H1 (cell line): Measurements from ENCODE around the gene ERO1B. TPM values are rescaled to one million over a fixed set of nuclear protein-coding genes. Genes with fewer than 3 reads are reported as not detected.

Source experiments
- CTCF ChIA-PET: fragments of 300-600 bp; sonication (Branson Sonifier 250); formaldehyde crosslinking; loops from one replicate; lab custom pipeline; 2021; ENCODE audit not compliant: partially characterized antibody; lab: Charles Lee
- POLR2A ChIA-PET: fragments of 300-600 bp; sonication (Branson Sonifier 250); formaldehyde crosslinking; loops from one replicate; lab custom pipeline; 2021; ENCODE audit warnings: inconsistent platforms; ENCODE audit not compliant: partially characterized antibody; lab: Charles Lee
- DNase-seq, 2 experiments: peaks; one replicate each; pipeline versions ENCODE4 v3.0.0 to v3.0.0-alpha.2; 2010 to 2022; ENCODE audit warnings: low spot score in 2 of 2, low read depth in 1 of 2, mixed read lengths in 1 of 2
- FAIRE-seq: peaks from 2 replicates; lab custom pipeline; 2011; peaks lifted over from hg19 to GRCh38; lab: Jason Lieb, UNC
- H2AFZ ChIP-seq: 2 replicates; pipeline ENCODE4 v1.8.1; 2012; ENCODE audit warnings: low read length, inconsistent platforms
- H2AK5ac ChIP-seq: 2 replicates; pipeline ENCODE4 v1.6.1; 2013; ENCODE audit warnings: low read depth, low read length
- H2BK120ac ChIP-seq: replicated peaks from 2 replicates; pipeline ENCODE3; 2013; ENCODE audit warnings: low read depth, low read length, inconsistent platforms
- H2BK12ac ChIP-seq: 2 replicates; pipeline ENCODE4 v1.6.1; 2013; ENCODE audit warnings: low read depth, low read length
- H2BK15ac ChIP-seq: 2 replicates; pipeline ENCODE4 v1.6.1; 2013; ENCODE audit warnings: low read length
- H2BK20ac ChIP-seq: 2 replicates; pipeline ENCODE4 v1.6.1; 2013; ENCODE audit warnings: low read length
- H2BK5ac ChIP-seq: 2 replicates; pipeline ENCODE4 v1.6.1; 2013; ENCODE audit warnings: low read depth, low read length
- H3K14ac ChIP-seq: 2 replicates; pipeline ENCODE4 v1.6.1; 2013; ENCODE audit warnings: inconsistent platforms; ENCODE audit not compliant: insufficient read length
- H3K18ac ChIP-seq: 2 replicates; pipeline ENCODE4 v1.6.1; 2013; ENCODE audit warnings: low read length; ENCODE audit errors: extremely low read depth
- H3K23ac ChIP-seq: 2 replicates; pipeline ENCODE4 v1.6.1; 2013; ENCODE audit warnings: inconsistent platforms; ENCODE audit not compliant: insufficient read length
- H3K23me2 ChIP-seq: 2 replicates; pipeline ENCODE4 v1.6.1; 2013; ENCODE audit warnings: low read depth, low read length
- H3K27ac ChIP-seq: 2 replicates; pipeline ENCODE4 v1.6.1; 2011; ENCODE audit warnings: low read depth, low read length, inconsistent platforms
- H3K27me3 ChIP-seq, 4 experiments: replicated peaks in 1 of 4; 1 replicate in 1 of 4; 2 replicates in 3 of 4; pipeline versions ENCODE4 v1.6.1 to v1.8.1; 2011 to 2013; ENCODE audit warnings: low read length in 3 of 4, mild to moderate bottlenecking in 3 of 4, inconsistent platforms in 2 of 4, mixed read lengths in 2 of 4, moderate library complexity in 1 of 4; ENCODE audit not compliant: control insufficient read depth in 3 of 4, insufficient read depth in 3 of 4; ENCODE audit errors: extremely low read depth in 1 of 4
- H3K36me3 ChIP-seq, 4 experiments: 2 replicates each; pipeline versions ENCODE4 v1.6.1 to v1.8.1; 2011 to 2013; ENCODE audit warnings: mild to moderate bottlenecking in 4 of 4, low read length in 3 of 4, moderate library complexity in 2 of 4, control low read depth in 1 of 4, inconsistent platforms in 1 of 4; ENCODE audit not compliant: insufficient read depth in 4 of 4, control insufficient read depth in 2 of 4
- H3K4ac ChIP-seq: replicated peaks from 2 replicates; pipeline ENCODE3; 2013; ENCODE audit warnings: low read length, low read depth, mixed read lengths, inconsistent platforms; ENCODE audit not compliant: insufficient read length
- H3K4me1 ChIP-seq, 4 experiments: replicated peaks in 1 of 4; 1 replicate in 1 of 4; 2 replicates in 3 of 4; pipeline versions ENCODE4 v1.6.1 to v1.8.1; 2011 to 2013; ENCODE audit warnings: low read length in 3 of 4, inconsistent platforms in 2 of 4, mixed read lengths in 1 of 4; ENCODE audit not compliant: insufficient read depth in 4 of 4, control insufficient read depth in 3 of 4
- H3K4me2 ChIP-seq, 2 experiments: 2 replicates each; pipeline versions ENCODE4 v1.6.1 to v1.8.1; 2011 to 2013; ENCODE audit warnings: low read depth in 2 of 2, low read length in 2 of 2, control low read depth in 1 of 2, inconsistent platforms in 1 of 2, mild to moderate bottlenecking in 1 of 2; ENCODE audit not compliant: insufficient read depth in 1 of 2
- H3K4me3 ChIP-seq, 4 experiments: fragments of 200-600, 300-600 bp in 1 of 4; sonication (generic), shearing (Covaris generic), sonication (Bioruptor Twin) in 1 of 4; 2 replicates each; pipeline versions ENCODE4 v1.5.1 to v1.8.1; 2011 to 2016; ENCODE audit warnings: low read length in 4 of 4, low read depth in 3 of 4, control low read depth in 2 of 4, inconsistent platforms in 2 of 4, mild to moderate bottlenecking in 2 of 4, mixed read lengths in 1 of 4, moderate library complexity in 1 of 4; ENCODE audit not compliant: insufficient read depth in 2 of 4; ENCODE audit errors: extremely low read depth in 1 of 4
- H3K56ac ChIP-seq: replicated peaks from 2 replicates; pipeline ENCODE3; 2013; ENCODE audit warnings: low read depth, mild to moderate bottlenecking, mixed read lengths, low read length, inconsistent platforms; ENCODE audit not compliant: insufficient read length
- H3K79me1 ChIP-seq: 2 replicates; pipeline ENCODE4 v1.6.1; 2013; ENCODE audit warnings: low read depth, low read length, control low read depth
- H3K79me2 ChIP-seq, 2 experiments: 2 replicates each; pipeline versions ENCODE4 v1.6.1 to v1.8.1; 2012 to 2013; ENCODE audit warnings: low read length in 2 of 2, mild to moderate bottlenecking in 2 of 2, inconsistent platforms in 1 of 2; ENCODE audit not compliant: insufficient read depth in 2 of 2, control insufficient read depth in 1 of 2
- H3K9ac ChIP-seq, 4 experiments: replicated peaks in 1 of 4; 1 replicate in 1 of 4; 2 replicates in 3 of 4; pipeline versions ENCODE4 v1.6.1 to v1.8.1; 2011 to 2013; ENCODE audit warnings: low read depth in 3 of 4, low read length in 3 of 4, control low read depth in 2 of 4, mild to moderate bottlenecking in 2 of 4, moderate library complexity in 2 of 4, inconsistent platforms in 1 of 4; ENCODE audit errors: extremely low read depth in 1 of 4
- H3K9me3 ChIP-seq, 2 experiments: 2 replicates each; pipeline versions ENCODE4 v1.6.1 to v1.8.1; 2012 to 2013; ENCODE audit warnings: mild to moderate bottlenecking in 2 of 2, moderate library complexity in 2 of 2, control low read depth in 1 of 2, inconsistent platforms in 1 of 2, low read depth in 1 of 2, low read length in 1 of 2, mixed read lengths in 1 of 2; ENCODE audit not compliant: insufficient read depth in 2 of 2
- H4K20me1 ChIP-seq, 2 experiments: replicated peaks in 1 of 2; 2 replicates each; pipeline versions ENCODE3 to v1.8.1; 2011 to 2013; ENCODE audit warnings: inconsistent platforms in 2 of 2, low read length in 2 of 2, mild to moderate bottlenecking in 1 of 2; ENCODE audit not compliant: insufficient read depth in 2 of 2, control insufficient read depth in 1 of 2
- H4K5ac ChIP-seq: 2 replicates; pipeline ENCODE4 v1.6.1; 2013; ENCODE audit warnings: low read length, low read depth, mixed read lengths, inconsistent platforms; ENCODE audit not compliant: insufficient read length
- H4K8ac ChIP-seq: 2 replicates; pipeline ENCODE4 v1.8.0; 2013; ENCODE audit warnings: mild to moderate bottlenecking, moderate library complexity, low read length, inconsistent platforms; ENCODE audit not compliant: insufficient read depth; ENCODE audit errors: extremely low read depth
- H4K91ac ChIP-seq: replicated peaks from 2 replicates; pipeline ENCODE3; 2013; ENCODE audit warnings: low read length, mixed read lengths, inconsistent platforms; ENCODE audit not compliant: insufficient read length
- BACH1 ChIP-seq: IDR thresholded peaks from 2 replicates; pipeline ENCODE4 v1.6.1; 2012; ENCODE audit warnings: low read length, improper control_type of control experiment
- CTCF ChIP-seq, 3 experiments: IDR thresholded peaks; 1 replicate in 2 of 3; 2 replicates in 1 of 3; pipeline versions ENCODE4 v1.5.1 to v1.6.1; 2011; ENCODE audit warnings: low read length in 3 of 3, mild to moderate bottlenecking in 3 of 3, inconsistent platforms in 2 of 3, low read depth in 1 of 3, moderate library complexity in 1 of 3; ENCODE audit not compliant: insufficient read depth in 1 of 3; ENCODE audit errors: control extremely low read depth in 1 of 3
- MAX ChIP-seq: IDR thresholded peaks from 2 replicates; pipeline ENCODE4 v1.6.1; 2012; ENCODE audit warnings: inconsistent platforms
- POLR2AphosphoS5 ChIP-seq: IDR thresholded peaks from 2 replicates; pipeline ENCODE4 v1.6.1; 2011; ENCODE audit warnings: low read depth, low read length
- RAD21 ChIP-seq, 2 experiments: IDR thresholded peaks in 1 of 2; conservative IDR thresholded peaks in 1 of 2; 2 replicates each; pipeline ENCODE4 v1.6.1; 2011; ENCODE audit warnings: low read depth in 2 of 2, low read length in 2 of 2, improper control_type of control experiment in 1 of 2, inconsistent platforms in 1 of 2, mild to moderate bottlenecking in 1 of 2, moderate library complexity in 1 of 2
- SIRT6 ChIP-seq: IDR thresholded peaks from one replicate; pipeline ENCODE4 v1.7.1; 2012; ENCODE audit warnings: low read length, inconsistent platforms
- TCF12 ChIP-seq: IDR thresholded peaks from 2 replicates; pipeline ENCODE4 v1.6.1; 2011; ENCODE audit warnings: low read depth, mild to moderate bottlenecking, low read length
- USF2 ChIP-seq: IDR thresholded peaks from 2 replicates; pipeline ENCODE4 v1.6.1; 2011; ENCODE audit warnings: low read length, improper control_type of control experiment
- WGBS, 2 experiments: shearing (Covaris generic) in 1 of 2; methylation state at CpG; one replicate each; pipeline versions ENCODE4 v1.1.6 to v1.1.7; 2013 to 2015; ENCODE audit warnings: low lambda C conversion rate in 2 of 2, mixed read lengths in 2 of 2, inconsistent platforms in 1 of 2, low coverage in 1 of 2, missing lambda C conversion rate in 1 of 2; ENCODE audit not compliant: insufficient replicate concordance in 2 of 2, insufficient coverage in 1 of 2, insufficient read length in 1 of 2; ENCODE audit errors: extremely low coverage in 1 of 2, missing lambda C conversion rate in 1 of 2; 5-methylcytosine and 5-hydroxymethylcytosine counted together
- polyA plus RNA-seq, 7 experiments: library from polyadenylated mRNA; depleted of rRNA in 3 of 7; stranded (reverse) in 5 of 7; unstranded in 2 of 7; fragments of >200 nt in 5 of 7; fragments of 200-250 nt in 2 of 7; gene quantifications; 1 replicate in 5 of 7; 2 replicates in 1 of 7; 4 replicates in 1 of 7; pipeline versions ENCODE4 v1.2.1 to v1.2.3, GENCODE V29; 2011 to 2013; ENCODE audit warnings: missing spikeins in 2 of 7, mixed read lengths in 2 of 7
- total RNA-seq: library from RNA; stranded (reverse); fragmentation: NEBNext Ultra II Directional; extraction: Animal tissue kit (Norgen Biotek cat#: 25700); gene quantifications from 2 replicates; pipeline ENCODE4 v1.2.1, GENCODE V29; 2021

Gene ERO1B
- total and polyA plus RNA-seq, 2 of the 8 experiments (the other 6 are each of a cell fraction or from before 2014, with no cell fraction given), result 0.74 to 5.6 TPM

GRCh38 chr1:236207569-236207968 is 74.2 kb downstream of the ERO1B start:
- TF ChIP-seq CTCF (IDR thresholded peaks at IDR 0.05; ENCODE audit: control extremely low read depth in 1 of 3, insufficient read depth in 1 of 3, low read depth in 1 of 3, low read length in 3 of 3), result no peak
- TF ChIP-seq MAX, result no peak
- TF ChIP-seq SIRT6, result no peak
- TF ChIP-seq TCF12, result no peak
- TF ChIP-seq BACH1, result no peak
- TF ChIP-seq POLR2AphosphoS5, result no peak
- TF ChIP-seq RAD21 (IDR thresholded peaks at IDR 0.05 in 1 of 2, conservative IDR thresholded peaks at IDR 0.05 in 1 of 2; ENCODE audit: low read depth in 2 of 2, low read length in 2 of 2), result no peak
- TF ChIP-seq USF2, result no peak
- no peak overlapping the region for H3K18ac ChIP-seq
- H2AK5ac ChIP-seq, result no peak overlapping the region
- FAIRE-seq, result no peak
- no peaks in the 10 kb centered on the region for H3K23me2 ChIP-seq
- peaks cover 0 to 6% (median 2%) of the 10 kb centered on the region in 4 experiments; a peak in 1 of 7 replicates for H3K4me1 ChIP-seq
- DNase-seq, result no peak
- no peak overlapping the region for H3K23ac ChIP-seq
- H4K8ac ChIP-seq, result no peak overlapping the region
- no peaks in the 10 kb centered on the region for H3K9me3 ChIP-seq
- H3K4me3 ChIP-seq, result no peak overlapping the region
- CTCF ChIA-PET, result interaction anchor here (0.8 to 1.3 kb wide), 3 partner anchors 52 to 245 kb away, joined by 3 to 4 read pairs (median 3); no protein-coding TSS in a partner anchor
- H3K4me2 ChIP-seq, result no peak overlapping the region
- no peak overlapping the region for H3K4ac ChIP-seq
- H4K5ac ChIP-seq, result no peak overlapping the region
- H3K79me2 ChIP-seq, result no peaks in the 10 kb centered on the region
- H2BK120ac ChIP-seq, result no peak overlapping the region
- no peak overlapping the region for H2BK15ac ChIP-seq
- 89% methylated on average over 4 of the region's 4 CpGs; no CpG with 5 or more reads in 1 of the 2 experiments for WGBS, 2 experiments
- H4K20me1 ChIP-seq, result no peaks in the 10 kb centered on the region
- H3K9ac ChIP-seq, result no peak overlapping the region
- no peak overlapping the region for H2BK12ac ChIP-seq
- H3K27ac ChIP-seq, result no peak overlapping the region
- no peak overlapping the region for H4K91ac ChIP-seq
- no peak overlapping the region for H3K56ac ChIP-seq
- H3K79me1 ChIP-seq, result no peaks in the 10 kb centered on the region
- no peak overlapping the region for H3K14ac ChIP-seq
- H2BK20ac ChIP-seq, result no peak overlapping the region
- no peaks in the 10 kb centered on the region for H3K27me3 ChIP-seq
- no peak overlapping the region for H2BK5ac ChIP-seq
- no peaks in the 10 kb centered on the region; a peak in 2 of 8 replicates for H3K36me3 ChIP-seq
- H2AFZ ChIP-seq, result no peak overlapping the region
- POLR2A ChIA-PET, result interaction anchor here (0.6 kb wide), 1 partner anchor 16 kb away, joined by 3 read pairs; no protein-coding TSS in a partner anchor
